ENCODE measurements around the gene GJB4. TPM values are rescaled to one million over a fixed set of nuclear protein-coding genes. Genes with fewer than 3 reads are reported as not detected.

The GJB4 gene
- total RNA-seq, 1 experiment from 2014 or later, result not detected

- DNase-seq (ENCODE audit: low read depth), result no peak
Measured at GRCh38 chr1:34778381-34778780, 18.8 kb downstream of the GJB4 start.

DNA sequence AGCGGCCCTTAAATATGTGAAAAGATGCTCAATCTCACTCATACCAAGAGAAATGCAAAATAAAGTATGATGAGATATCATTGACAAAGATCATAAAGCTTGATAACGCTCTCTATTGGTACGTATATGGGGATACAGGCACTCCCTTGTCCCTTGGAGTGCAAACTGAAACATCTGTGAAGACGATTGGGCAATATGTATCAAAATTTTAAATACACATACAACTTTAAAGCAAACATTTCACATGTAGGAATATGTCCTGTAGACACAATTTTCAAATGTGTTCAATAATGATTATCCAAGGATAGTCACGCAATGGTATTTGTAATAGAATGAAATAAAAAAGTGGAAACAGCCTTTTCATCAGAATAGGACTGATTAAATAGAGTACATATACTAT, 19.5 kb downstream of the GJB4 start:
- DNase-seq (ENCODE audit: low read depth), result no peak

DNA sequence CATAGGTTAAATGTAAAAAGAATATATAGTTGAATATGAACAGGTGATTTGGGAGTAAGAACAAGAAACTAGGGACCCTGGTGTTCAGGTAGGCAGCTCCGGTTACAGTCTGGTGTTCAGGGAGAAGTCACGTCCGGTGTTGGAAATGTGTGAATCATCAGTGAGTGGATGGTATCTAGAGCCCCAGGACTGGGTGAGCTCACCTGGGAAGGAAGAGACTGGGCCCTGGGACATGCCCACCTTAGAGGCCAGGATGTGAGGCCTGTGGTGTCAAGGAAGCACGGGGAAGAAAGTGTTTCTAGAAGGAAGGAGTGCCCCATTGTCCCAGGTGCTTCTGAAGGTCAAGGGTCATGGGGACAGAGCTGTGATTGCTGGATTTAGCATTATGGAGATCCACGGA, 20.0 kb downstream of the GJB4 start:
- DNase-seq (ENCODE audit: low read depth), result peak; percentile 57

GRCh38 chr1:34779962-34780361, 20.4 kb downstream of the GJB4 start:
- DNase-seq (ENCODE audit: low read depth), result no peak

GRCh38 chr1:34780528-34780927, 21.0 kb downstream of the GJB4 start:
- DNase-seq (ENCODE audit: low read depth), result no peak

- DNase-seq (ENCODE audit: low read depth), result peak; percentile 27
Measured at GRCh38 chr1:34781071-34781843, 21.7 kb downstream of the GJB4 start, which contains the start of gene GJB3. Gene GJB3, plus strand, starts transcription at chr1:34781214. Its CDS starts 3,549 bp downstream, at chr1:34784763.

DNA sequence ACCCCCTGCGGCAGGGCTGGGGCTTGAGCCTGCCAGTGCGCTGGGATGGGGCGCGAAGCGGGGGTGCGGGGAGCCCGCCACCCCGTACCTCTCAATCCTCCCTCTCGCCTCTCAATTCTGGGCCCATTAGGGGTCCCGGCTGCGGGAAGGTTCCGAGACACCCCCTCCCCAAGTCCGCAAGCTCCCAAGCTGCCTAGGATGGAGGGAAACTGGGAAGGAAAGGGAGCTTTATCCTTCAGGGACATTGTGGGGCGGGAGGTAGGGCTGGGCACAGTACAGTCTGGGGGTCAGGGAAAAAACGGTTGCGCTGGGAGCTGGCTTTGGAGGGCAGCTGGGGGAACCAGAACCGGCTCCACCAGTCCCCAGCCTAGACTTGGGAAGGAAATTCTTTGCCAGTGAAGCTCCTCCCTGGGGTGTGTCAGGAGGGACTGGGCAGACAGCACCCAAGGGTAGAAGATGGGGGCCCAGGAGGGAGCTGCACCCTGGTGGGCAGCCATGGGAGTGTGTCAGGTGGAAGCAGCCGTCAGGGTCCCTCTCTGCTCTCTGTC, 22.4 kb downstream of the GJB4 start:
- no peak for DNase-seq (ENCODE audit: low read depth)

- DNase-seq (ENCODE audit: low read depth), result no peak
Measured at GRCh38 chr1:34784751-34785221, 25.2 kb downstream of the GJB4 start.

DNA sequence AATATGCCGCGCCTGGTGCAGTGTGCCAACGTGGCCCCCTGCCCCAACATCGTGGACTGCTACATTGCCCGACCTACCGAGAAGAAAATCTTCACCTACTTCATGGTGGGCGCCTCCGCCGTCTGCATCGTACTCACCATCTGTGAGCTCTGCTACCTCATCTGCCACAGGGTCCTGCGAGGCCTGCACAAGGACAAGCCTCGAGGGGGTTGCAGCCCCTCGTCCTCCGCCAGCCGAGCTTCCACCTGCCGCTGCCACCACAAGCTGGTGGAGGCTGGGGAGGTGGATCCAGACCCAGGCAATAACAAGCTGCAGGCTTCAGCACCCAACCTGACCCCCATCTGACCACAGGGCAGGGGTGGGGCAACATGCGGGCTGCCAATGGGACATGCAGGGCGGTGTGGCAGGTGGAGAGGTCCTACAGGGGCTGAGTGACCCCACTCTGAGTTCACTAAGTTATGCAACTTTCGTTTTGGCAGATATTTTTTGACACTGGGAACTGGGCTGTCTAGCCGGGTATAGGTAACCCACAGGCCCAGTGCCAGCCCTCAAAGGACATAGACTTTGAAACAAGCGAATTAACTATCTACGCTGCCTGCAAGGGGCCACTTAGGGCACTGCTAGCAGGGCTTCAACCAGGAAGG, 25.8 kb downstream of the GJB4 start:
- DNase-seq (ENCODE audit: low read depth), result no peak

- no peak for DNase-seq (ENCODE audit: low read depth)
Measured at GRCh38 chr1:34785875-34786470, 26.4 kb downstream of the GJB4 start.

GRCh38 chr1:34786521-34787325, 27.2 kb downstream of the GJB4 start:
- peak; percentile 70 for DNase-seq (ENCODE audit: low read depth)

- DNase-seq (ENCODE audit: low read depth), result peak; percentile 35
Measured at GRCh38 chr1:34787461-34788420, 28.2 kb downstream of the GJB4 start.

GRCh38 chr1:34790985-34791384, 31.4 kb downstream of the GJB4 start:
- DNase-seq (ENCODE audit: low read depth), result no peak

GRCh38 chr1:34792424-34792823, 32.9 kb downstream of the GJB4 start:
- no peak for DNase-seq (ENCODE audit: low read depth)

- no peak for DNase-seq (ENCODE audit: low read depth)
Measured at GRCh38 chr1:34792868-34793727, 33.6 kb downstream of the GJB4 start, which contains the start of gene GJA4. Gene GJA4, plus strand, starts transcription at chr1:34792999. Its CDS starts 1,215 bp downstream, at chr1:34794214.

DNA sequence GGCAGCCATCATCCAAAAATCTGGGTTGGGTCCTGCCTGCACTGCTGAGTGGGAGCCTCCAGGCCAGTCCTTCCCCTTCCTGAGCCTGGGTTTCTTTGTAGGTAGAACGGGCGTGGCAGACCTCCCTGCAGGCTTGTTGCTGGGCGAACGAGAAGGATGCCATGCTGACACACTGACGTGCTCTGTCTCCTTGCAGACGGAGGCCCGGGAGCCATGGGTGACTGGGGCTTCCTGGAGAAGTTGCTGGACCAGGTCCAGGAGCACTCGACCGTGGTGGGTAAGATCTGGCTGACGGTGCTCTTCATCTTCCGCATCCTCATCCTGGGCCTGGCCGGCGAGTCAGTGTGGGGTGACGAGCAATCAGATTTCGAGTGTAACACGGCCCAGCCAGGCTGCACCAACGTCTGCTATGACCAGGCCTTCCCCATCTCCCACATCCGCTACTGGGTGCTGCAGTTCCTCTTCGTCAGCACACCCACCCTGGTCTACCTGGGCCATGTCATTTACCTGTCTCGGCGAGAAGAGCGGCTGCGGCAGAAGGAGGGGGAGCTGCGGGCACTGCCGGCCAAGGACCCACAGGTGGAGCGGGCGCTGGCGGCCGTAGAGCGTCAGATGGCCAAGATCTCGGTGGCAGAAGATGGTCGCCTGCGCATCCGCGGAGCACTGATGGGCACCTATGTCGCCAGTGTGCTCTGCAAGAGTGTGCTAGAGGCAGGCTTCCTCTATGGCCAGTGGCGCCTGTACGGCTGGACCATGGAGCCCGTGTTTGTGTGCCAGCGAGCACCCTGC, 34.7 kb downstream of the GJB4 start:
- no peak for DNase-seq (ENCODE audit: low read depth)

DNA sequence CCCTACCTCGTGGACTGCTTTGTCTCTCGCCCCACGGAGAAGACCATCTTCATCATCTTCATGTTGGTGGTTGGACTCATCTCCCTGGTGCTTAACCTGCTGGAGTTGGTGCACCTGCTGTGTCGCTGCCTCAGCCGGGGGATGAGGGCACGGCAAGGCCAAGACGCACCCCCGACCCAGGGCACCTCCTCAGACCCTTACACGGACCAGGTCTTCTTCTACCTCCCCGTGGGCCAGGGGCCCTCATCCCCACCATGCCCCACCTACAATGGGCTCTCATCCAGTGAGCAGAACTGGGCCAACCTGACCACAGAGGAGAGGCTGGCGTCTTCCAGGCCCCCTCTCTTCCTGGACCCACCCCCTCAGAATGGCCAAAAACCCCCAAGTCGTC, 35.2 kb downstream of the GJB4 start:
- no peak for DNase-seq (ENCODE audit: low read depth)

DNA sequence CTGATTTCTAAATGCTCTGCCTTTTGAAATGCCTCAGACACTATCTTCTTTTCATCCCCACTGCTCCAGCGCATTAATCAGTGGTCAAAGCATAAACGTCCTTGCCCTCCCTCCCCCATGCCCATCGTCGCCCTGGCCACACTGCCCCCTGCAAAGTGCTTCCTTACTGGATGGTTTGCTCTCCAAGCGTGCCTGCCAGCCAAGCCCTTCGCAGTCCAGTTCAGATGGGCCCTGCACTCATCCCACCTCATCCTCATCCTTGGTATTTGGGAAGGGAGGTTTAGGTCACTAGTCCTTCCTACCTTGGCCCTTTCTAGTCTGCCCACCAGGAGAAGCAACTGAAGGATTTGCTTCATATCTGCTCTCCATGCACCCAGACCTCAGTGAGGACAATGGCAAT, 36.4 kb downstream of the GJB4 start:
- DNase-seq (ENCODE audit: low read depth), result no peak

DNA sequence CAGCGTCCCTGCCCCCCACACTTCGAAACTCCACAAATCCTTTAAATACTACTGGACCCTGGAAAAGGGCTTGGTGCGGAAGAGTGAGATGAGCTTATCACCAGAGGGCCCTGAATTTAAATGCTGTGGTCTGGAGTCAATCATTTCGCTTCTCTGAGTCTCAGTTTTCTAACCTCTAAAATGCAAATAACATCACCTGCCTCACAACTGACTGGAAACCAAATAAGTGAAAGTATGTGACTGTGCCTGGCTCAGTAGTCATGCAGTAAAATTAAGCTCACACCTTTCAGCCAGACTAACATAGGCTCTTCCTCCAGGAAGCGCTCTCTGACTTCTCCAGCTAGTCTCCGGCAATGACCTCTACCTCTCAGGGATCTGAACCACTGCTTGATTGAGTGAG, 37.5 kb downstream of the GJB4 start:
- DNase-seq (ENCODE audit: low read depth), result no peak

Measured in M059J (cell line).